Neutrophil (primary cell): ENCODE measurements around the gene MRTO4.
"Not testable (repeated sequence)": the region's sequence is repeated elsewhere in the genome, so short reads cannot be mapped to it uniquely, and the experiment has no call there.

Experiments
- H3K27ac ChIP-seq: fragments of 200-600 bp; sonication (generic); 2 replicates; pipeline ENCODE4 v1.5.1; 2016; ENCODE audit warnings: mild to moderate bottlenecking, moderate library complexity
- H3K27me3 ChIP-seq: fragments of 200-600 bp; sonication (generic); 2 replicates; pipeline ENCODE4 v1.6.0; 2016; ENCODE audit warnings: mild to moderate bottlenecking
- H3K36me3 ChIP-seq: fragments of 200-600 bp; sonication (generic); 2 replicates; pipeline ENCODE4 v1.5.1; 2017
- H3K4me1 ChIP-seq, 2 experiments: fragments of 200-600 bp in 1 of 2; sonication (generic) in 1 of 2; 1 replicate in 1 of 2; 2 replicates in 1 of 2; pipeline versions ENCODE4 v1.5.1 to v1.6.1; 2013 to 2016; ENCODE audit warnings: low read depth in 1 of 2, low read length in 1 of 2, mild to moderate bottlenecking in 1 of 2, moderate library complexity in 1 of 2; ENCODE audit not compliant: control insufficient read depth in 1 of 2, insufficient read depth in 1 of 2
- H3K4me3 ChIP-seq, 2 experiments: fragments of 200-600 bp in 1 of 2; sonication (generic) in 1 of 2; 1 replicate in 1 of 2; 2 replicates in 1 of 2; pipeline ENCODE4 v1.5.1; 2013 to 2016; ENCODE audit warnings: low read depth in 1 of 2, low read length in 1 of 2, mild to moderate bottlenecking in 1 of 2, moderate library complexity in 1 of 2
- H3K9me3 ChIP-seq: fragments of 200-600 bp; sonication (generic); 2 replicates; pipeline ENCODE4 v1.5.1; 2016
- TF ChIP-seq, protein P1 (sequence below): fragments of 200-600 bp; sonication (generic); IDR thresholded peaks from 2 replicates; pipeline ENCODE4 v1.5.1; 2016; ENCODE audit warnings: antibody characterized with exemption

MRTO4 gene

DNA sequence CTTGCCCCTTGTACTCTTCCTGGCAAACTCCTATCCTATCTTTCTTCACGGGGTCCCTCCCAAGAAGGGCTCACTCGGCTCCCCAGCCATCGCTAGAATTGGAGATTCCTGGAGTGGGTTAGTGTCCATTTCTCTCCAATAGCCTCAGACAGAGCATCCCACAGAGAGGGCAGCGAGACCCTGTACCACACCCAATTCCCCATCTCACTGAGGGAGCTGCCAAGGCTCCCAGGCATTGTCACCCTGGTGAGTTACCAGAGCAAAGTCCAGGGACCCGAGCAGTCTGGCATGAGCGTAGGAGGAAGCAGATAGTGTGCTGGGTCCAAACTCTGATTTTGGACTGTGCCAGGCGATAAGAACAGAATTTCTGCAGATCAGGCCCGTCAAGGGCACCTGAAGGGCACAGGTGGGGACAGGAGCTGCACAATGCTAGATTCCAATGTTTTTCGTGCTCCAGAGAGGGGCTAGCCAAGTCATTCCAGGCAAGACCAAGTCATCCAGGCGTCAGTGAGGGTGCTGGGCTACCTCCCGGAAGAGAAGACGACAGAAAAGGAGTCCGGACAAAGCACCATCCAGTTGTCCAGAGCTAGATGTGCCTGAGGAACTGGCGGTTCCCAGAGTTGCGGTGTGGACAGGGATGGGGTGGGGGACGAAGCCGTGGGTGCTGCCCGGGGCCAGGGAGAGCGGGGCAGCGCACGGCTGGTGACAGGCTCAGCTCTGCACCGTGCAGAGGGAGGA lies 21.7 kb downstream of the MRTO4 start:
- Histone ChIP-seq H3K27me3 (peaks cover 49% of the 10 kb centered on the region), H3K36me3 (no peaks in the 10 kb centered on the region), H3K4me3 (no peak overlapping the region), H3K4me1 (no peaks in the 10 kb centered on the region), H3K9me3 (no peaks in the 10 kb centered on the region), H3K27ac (no peak overlapping the region)
- TF ChIP-seq, protein P1, sequence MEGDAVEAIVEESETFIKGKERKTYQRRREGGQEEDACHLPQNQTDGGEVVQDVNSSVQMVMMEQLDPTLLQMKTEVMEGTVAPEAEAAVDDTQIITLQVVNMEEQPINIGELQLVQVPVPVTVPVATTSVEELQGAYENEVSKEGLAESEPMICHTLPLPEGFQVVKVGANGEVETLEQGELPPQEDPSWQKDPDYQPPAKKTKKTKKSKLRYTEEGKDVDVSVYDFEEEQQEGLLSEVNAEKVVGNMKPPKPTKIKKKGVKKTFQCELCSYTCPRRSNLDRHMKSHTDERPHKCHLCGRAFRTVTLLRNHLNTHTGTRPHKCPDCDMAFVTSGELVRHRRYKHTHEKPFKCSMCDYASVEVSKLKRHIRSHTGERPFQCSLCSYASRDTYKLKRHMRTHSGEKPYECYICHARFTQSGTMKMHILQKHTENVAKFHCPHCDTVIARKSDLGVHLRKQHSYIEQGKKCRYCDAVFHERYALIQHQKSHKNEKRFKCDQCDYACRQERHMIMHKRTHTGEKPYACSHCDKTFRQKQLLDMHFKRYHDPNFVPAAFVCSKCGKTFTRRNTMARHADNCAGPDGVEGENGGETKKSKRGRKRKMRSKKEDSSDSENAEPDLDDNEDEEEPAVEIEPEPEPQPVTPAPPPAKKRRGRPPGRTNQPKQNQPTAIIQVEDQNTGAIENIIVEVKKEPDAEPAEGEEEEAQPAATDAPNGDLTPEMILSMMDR, result no peak

DNA sequence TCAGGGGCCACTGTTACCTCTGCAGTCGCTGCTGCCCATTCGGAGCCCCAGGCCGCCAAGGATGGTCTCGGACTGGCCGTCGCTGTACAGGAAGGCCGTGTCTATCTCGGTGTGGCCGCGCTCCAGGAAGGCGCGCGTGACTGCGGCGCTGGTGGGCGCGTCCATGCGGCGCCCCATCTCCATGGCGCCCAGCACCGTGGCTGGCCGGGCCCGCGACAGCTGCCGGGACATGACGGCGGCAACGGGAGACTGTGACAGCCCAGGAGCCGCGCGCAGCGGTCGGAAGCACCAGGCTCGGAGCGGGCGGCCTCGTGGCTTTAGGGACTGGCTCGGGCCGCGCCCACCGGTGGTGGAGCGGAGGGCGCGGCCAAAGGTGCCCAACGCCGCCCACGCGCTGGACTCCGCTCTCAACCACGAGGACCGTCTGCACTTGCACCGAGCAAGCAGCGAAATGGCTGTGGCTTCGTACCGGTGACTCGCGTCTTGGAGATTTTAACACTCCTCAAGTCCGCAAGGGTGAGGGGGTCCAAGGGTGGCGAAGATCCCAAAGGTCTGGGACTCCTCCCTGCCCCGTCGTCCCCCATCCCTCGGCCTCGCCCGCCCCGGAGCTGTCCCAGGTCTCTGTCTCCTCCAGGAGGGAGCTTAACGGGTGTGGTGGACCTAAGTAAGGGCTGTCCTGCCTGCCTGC lies 22.4 kb downstream of the MRTO4 start:
- not testable (repeated sequence) for H3K36me3 ChIP-seq, H3K4me1 ChIP-seq, H3K27ac ChIP-seq, H3K4me3 ChIP-seq, H3K9me3 ChIP-seq
- peaks cover 49% of the 10 kb centered on the region for H3K27me3 ChIP-seq

DNA sequence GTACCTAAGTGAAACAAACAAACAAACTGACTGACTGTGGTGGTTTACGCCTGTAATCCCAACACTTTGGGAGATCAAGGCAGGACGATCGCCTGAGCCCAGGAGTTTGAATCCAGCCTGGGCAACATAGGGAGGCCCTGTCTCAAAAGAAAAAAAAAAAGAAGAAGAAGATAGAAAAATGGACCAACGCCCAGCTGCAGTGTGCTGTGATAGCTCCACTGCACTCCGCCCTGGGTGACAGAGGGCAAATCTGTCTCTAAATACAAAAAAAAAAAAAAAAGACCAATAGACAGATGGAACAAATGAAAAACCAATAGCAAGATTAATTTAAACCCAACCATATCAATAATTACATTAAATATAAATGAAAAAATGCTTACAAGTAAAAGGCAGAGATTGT lies 23.0 kb downstream of the MRTO4 start:
- no peaks in the 10 kb centered on the region for H3K9me3 ChIP-seq
- no peaks in the 10 kb centered on the region for H3K4me1 ChIP-seq
- no peaks in the 10 kb centered on the region for H3K36me3 ChIP-seq
- no peak overlapping the region for H3K27ac ChIP-seq
- peaks cover 49% of the 10 kb centered on the region for H3K27me3 ChIP-seq
- TF ChIP-seq, protein P1, result no peak
- H3K4me3 ChIP-seq, result no peak overlapping the region

DNA sequence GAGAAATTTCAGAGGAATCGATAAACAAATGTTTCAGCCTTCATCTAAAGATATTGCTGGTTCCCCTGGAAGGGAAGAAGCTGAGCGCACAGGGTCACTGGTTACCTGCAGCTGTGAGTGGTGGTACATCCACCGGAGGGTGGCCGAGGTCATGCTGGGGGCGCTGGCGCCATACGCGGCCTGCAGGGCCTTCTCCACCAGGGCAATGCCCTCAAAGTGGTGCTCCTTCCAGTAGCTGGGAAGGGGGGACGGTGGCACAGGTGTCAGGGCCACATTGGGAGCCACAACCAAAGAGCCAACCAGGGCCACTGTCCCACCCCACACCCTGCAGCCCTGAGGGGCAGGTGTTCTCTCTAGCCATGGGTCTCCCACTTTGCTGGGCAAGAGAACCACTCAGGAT lies 32.3 kb downstream of the MRTO4 start:
- H3K27me3 ChIP-seq, result peaks cover 18% of the 10 kb centered on the region
- no peaks in the 10 kb centered on the region for H3K9me3 ChIP-seq
- TF ChIP-seq, protein P1, result no peak
- no peaks in the 10 kb centered on the region for H3K36me3 ChIP-seq
- no peak overlapping the region for H3K4me3 ChIP-seq
- no peak overlapping the region for H3K27ac ChIP-seq
- peaks cover 1 to 4% of the 10 kb centered on the region in 2 experiments for H3K4me1 ChIP-seq

DNA sequence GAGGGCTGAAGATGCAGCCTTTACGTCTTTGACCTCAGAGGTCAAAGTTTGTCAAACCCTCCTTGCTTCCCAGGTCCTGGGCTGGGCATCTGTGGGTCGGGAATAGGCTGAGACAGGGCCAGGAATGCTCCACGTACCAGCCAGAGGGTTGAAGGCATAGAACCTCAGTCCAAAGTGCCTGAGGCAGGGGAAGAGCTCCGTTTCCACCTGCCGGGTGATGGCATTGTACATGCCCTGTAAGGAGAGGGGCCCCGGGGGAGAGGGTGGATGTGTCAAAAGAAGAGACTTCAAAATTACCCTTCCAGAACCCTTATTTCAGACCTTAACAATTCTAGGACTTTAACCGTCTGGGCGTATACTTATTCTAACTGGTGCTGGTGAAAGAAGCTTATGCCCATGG lies 33.3 kb downstream of the MRTO4 start:
- Histone ChIP-seq H3K9me3 (no peaks in the 10 kb centered on the region), H3K4me3 (no peak overlapping the region), H3K4me1 (peaks cover 3 to 5% of the 10 kb centered on the region in 2 experiments), H3K27ac (no peak overlapping the region), H3K27me3 (peaks cover 27% of the 10 kb centered on the region), H3K36me3 (no peaks in the 10 kb centered on the region)
- TF ChIP-seq, protein P1, result no peak

DNA sequence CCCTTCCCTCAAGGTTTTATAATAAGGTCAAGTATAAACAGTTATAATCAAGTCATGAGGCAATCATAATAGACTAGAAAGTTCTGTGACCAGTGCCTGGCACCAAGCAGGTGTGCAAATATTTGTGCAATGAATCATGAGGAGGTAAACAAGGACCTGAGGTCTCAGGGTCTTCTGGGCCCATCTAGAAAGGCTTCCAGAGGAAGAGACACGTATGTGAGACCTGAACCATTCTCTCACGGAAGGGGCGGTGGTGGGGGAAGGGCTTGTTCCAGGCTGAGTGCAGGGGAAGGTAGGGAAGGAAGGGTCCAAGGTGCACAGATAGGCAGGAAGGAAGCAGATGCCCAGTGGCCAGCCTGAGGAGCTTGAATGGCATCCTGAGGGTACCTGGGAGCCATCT lies 33.8 kb downstream of the MRTO4 start:
- H3K9me3 ChIP-seq, H3K36me3 ChIP-seq, H3K4me1 ChIP-seq, H3K27ac ChIP-seq, H3K4me3 ChIP-seq: not testable (repeated sequence)
- peaks cover 32% of the 10 kb centered on the region for H3K27me3 ChIP-seq

DNA sequence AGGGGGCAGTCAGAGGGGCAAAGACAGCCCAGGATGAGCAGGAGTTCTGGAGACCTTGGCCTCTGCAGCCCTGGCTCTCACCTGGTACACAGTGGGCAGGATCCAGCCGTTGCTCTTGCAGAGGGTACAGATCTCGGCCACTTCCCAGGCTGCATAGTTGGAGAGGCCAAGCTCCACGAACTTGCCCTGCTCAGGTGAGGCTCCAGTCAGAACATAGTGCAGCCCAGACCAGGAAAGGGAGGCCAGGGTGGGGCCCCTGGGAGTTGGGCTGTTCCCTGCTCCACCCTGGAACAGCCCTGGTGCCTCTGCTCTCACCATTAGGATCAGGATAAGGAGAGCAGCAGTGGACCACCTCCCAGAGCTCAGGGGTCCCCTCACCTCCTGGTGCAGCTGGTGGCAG lies 34.2 kb downstream of the MRTO4 start:
- H3K4me3 ChIP-seq, H3K36me3 ChIP-seq, H3K9me3 ChIP-seq, H3K4me1 ChIP-seq, H3K27ac ChIP-seq: not testable (repeated sequence)
- peaks cover 33% of the 10 kb centered on the region for H3K27me3 ChIP-seq
